ENCODE data around the gene PPP1CA. TPM values are rescaled to one million over a fixed set of nuclear protein-coding genes. Genes with fewer than 3 reads are reported as not detected.

Gene PPP1CA
- total RNA-seq, 2 donors from 2014 or later = 168 to 215 TPM

- DNase-seq (ENCODE audit: low spot score) = no peak
- no peak overlapping the region for H3K4me3 ChIP-seq
- no peaks in the 10 kb centered on the region for H3K27me3 ChIP-seq (replicated peaks; ENCODE audit: insufficient read depth)
- H3K4me1 ChIP-seq (replicated peaks) = peaks cover 5% of the 10 kb centered on the region
- H3K36me3 ChIP-seq = peaks cover 12 to 16% of the 10 kb centered on the region in 2 donors
- TF ChIP-seq POLR2AphosphoS5 (IDR thresholded peaks at IDR 0.05) (no peak), POLR2A (IDR thresholded peaks at IDR 0.05) (no peak), CTCF (IDR thresholded peaks at IDR 0.05) (no peak)
- H3K9me3 ChIP-seq = no peaks in the 10 kb centered on the region
- H3K27ac ChIP-seq = no peak overlapping the region
- intact Hi-C loops (cut with DNase I) = no loop called here
- 80% methylated on average over 16 of the region's 23 CpGs for WGBS
Measured at GRCh38 chr11:67434395-67434881, 32.8 kb upstream of the PPP1CA start.

- intact Hi-C loops (cut with DNase I) = no loop called here
- H3K4me1 ChIP-seq (replicated peaks) = peaks cover 10% of the 10 kb centered on the region
Measured at GRCh38 chr11:67433536-67434394, 32.1 kb upstream of the PPP1CA start.

GRCh38 chr11:67432655-67433349, 31.1 kb upstream of the PPP1CA start:
- no peak for DNase-seq (ENCODE audit: low spot score)
- intact Hi-C loops (cut with DNase I) = no loop called here
- H3K4me1 ChIP-seq (replicated peaks) = peaks cover 10% of the 10 kb centered on the region

More at GRCh38 chr11:67433536-67434394, 32.1 kb upstream of the PPP1CA start:
- no peak overlapping the region for H3K27ac ChIP-seq
- H3K4me3 ChIP-seq = no peak overlapping the region
- WGBS = 83% methylated on average over 22 of the region's 22 CpGs
- DNase-seq (ENCODE audit: low spot score) = no peak
- TF ChIP-seq POLR2AphosphoS5 (IDR thresholded peaks at IDR 0.05) (no peak), POLR2A (IDR thresholded peaks at IDR 0.05) (no peak), CTCF (IDR thresholded peaks at IDR 0.05) (no peak)
- no peaks in the 10 kb centered on the region for H3K9me3 ChIP-seq
- no peaks in the 10 kb centered on the region for H3K27me3 ChIP-seq (replicated peaks; ENCODE audit: insufficient read depth)
- H3K36me3 ChIP-seq = peaks cover 12 to 16% of the 10 kb centered on the region in 2 donors

More at GRCh38 chr11:67432655-67433349, 31.1 kb upstream of the PPP1CA start:
- no peak overlapping the region for H3K27ac ChIP-seq
- WGBS = 89% methylated on average over 18 of the region's 22 CpGs
- TF ChIP-seq POLR2AphosphoS5 (IDR thresholded peaks at IDR 0.05) = no peak
- TF ChIP-seq POLR2A (IDR thresholded peaks at IDR 0.05) = no peak
- no peak for TF ChIP-seq CTCF (IDR thresholded peaks at IDR 0.05)
- H3K4me3 ChIP-seq = no peak overlapping the region
- H3K36me3 ChIP-seq = peaks cover 12 to 16% of the 10 kb centered on the region in 2 donors
- H3K27me3 ChIP-seq (replicated peaks; ENCODE audit: insufficient read depth) = no peaks in the 10 kb centered on the region
- H3K9me3 ChIP-seq = no peaks in the 10 kb centered on the region
